GM21515 (cell line): Measurements from ENCODE around the gene RAD23A.
"Not testable (repeated sequence)": the region's sequence is repeated elsewhere in the genome, so short reads cannot be mapped to it uniquely, and the experiment has no call there.

ENCODE experiments used
- ATAC-seq: cut with Tn5 transposase; IDR thresholded peaks from one replicate; pipeline ENCODE4 v1.9.1; 2021; ENCODE audit not compliant: unreplicated experiment

The RAD23A gene

GRCh38 chr19:12954612-12954962 is 8.9 kb downstream of the RAD23A start:
- ATAC-seq: no peak

DNA sequence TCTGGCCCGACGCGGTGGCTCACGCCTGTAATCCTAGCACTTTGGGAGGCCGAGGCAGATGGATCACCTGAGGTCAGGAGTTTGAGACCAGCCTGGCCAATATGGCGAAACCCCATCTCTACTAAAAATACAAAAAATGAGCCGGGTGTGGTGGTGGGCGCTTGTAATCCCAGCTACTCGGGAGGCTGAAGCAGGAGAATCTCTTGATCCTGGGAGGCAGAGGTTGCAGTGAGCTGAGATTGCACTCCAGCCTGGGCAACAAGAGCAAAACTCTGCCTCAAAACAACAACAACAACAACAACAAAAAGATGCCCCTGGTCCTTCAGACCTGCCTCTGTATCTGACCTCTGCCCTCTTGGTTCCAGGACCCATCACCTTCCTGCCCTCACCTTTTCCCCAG is 9.9 kb downstream of the RAD23A start:
- ATAC-seq: not testable (repeated sequence)

- no peak for ATAC-seq
These were observed 10.3 kb downstream of the RAD23A start for GRCh38 chr19:12955996-12956395.

DNA sequence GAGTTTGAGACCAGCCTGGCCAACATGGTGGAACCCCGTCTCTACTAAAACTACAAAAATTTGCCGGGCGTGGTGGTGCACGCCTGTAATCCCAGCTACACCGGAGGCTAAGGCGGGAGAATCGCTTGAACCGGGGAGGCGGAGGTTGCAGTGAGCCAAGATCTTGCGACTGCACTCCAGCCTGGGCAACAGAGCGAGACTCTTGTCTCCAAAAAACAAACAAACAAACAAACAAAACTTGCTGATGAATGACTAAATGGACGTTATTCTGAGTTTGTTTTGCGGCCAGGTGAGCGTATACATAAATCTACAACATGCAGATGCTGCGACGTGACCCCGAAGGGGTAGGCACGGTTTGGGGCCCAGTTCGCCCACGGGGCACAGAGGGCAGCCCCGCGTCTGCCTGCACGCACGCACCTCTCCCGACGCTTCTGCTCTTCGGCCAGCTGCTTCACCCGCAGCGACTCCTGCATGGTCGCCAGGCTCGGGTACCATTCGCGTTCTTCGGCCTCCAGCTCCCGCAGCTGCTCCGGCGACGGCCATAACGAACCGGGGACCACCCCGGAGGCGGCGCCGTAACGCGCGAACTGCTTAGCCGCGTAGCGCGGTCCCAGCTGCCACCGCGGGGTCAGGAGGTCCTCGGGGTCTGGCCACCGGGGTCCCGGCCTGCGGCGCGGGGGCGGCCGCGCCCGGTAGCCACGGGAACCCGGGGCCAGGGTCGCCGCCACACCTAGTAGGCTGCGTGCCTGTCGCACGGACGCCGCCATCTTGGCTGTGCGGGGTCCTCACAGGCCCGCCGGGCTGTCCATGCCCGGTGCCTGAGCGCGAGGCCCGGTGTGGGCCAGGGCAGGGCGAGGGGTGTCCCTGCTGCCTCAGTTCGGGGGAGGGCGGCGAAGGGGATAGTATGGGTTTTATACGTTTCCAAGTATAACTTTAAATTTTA is 11.1 kb downstream of the RAD23A start, which contains the start of gene GADD45GIP1:
GADD45GIP1 (minus strand) TSS at position 778 of the 943 bp plus-strand sequence; CDS start at position 767, 11 bp downstream.
- peak; percentile 58 for ATAC-seq

DNA sequence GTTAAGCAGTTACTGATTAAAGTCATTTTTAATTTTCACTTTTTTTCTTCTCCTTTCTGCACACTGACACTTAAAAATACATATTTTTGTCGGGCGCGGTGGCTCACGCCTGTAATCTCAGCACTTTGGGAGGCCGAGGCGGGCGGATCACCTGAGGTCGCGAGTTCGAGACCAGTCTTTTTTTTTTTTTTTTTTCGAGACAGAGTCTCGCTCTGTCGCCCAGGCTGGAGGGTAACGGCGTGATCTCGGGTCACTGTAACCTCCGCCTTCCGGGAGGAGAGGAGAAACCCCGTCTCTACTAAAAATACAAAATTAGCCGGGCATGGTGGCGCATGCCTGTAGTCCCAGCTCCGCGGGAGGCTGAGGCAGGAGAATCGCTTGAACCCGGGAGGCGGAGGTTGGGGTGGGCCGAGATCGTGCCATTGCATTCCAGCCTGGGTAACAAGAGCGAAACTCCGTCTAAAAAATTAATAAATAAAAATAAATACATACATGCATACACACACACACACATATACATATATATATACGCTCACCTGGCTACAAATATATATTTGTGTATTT is 11.8 kb downstream of the RAD23A start:
- not testable (repeated sequence) for ATAC-seq

- ATAC-seq: no peak
These were observed 13.8 kb downstream of the RAD23A start for GRCh38 chr19:12959481-12959880.

GRCh38 chr19:12965017-12965811 is 19.6 kb downstream of the RAD23A start:
- no peak for ATAC-seq

DNA sequence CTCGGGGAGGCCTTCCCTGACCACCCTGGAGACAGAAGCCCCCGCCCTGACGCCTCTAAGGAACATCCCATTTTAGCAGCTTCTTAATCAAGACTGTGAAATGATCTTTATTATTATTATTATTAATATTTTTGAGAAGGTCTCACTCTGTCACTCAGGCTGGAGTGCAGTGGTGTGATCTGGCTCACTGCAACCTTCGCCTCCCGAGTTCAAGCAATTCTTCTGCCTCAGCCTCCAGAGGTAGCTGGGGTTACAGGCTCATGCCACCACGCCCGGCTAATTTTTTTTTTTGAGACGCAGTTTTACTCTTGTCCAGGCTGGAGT is 20.1 kb downstream of the RAD23A start:
- ATAC-seq: no peak

- ATAC-seq: no peak
These were observed 22.2 kb downstream of the RAD23A start for GRCh38 chr19:12967907-12968306.

GRCh38 chr19:12969292-12969988 is 23.8 kb downstream of the RAD23A start, which contains the start of gene DAND5:
TSS of gene DAND5 (plus strand) at chr19:12969576. CDS start at chr19:12969661, 85 bp downstream.
- ATAC-seq: no peak

DNA sequence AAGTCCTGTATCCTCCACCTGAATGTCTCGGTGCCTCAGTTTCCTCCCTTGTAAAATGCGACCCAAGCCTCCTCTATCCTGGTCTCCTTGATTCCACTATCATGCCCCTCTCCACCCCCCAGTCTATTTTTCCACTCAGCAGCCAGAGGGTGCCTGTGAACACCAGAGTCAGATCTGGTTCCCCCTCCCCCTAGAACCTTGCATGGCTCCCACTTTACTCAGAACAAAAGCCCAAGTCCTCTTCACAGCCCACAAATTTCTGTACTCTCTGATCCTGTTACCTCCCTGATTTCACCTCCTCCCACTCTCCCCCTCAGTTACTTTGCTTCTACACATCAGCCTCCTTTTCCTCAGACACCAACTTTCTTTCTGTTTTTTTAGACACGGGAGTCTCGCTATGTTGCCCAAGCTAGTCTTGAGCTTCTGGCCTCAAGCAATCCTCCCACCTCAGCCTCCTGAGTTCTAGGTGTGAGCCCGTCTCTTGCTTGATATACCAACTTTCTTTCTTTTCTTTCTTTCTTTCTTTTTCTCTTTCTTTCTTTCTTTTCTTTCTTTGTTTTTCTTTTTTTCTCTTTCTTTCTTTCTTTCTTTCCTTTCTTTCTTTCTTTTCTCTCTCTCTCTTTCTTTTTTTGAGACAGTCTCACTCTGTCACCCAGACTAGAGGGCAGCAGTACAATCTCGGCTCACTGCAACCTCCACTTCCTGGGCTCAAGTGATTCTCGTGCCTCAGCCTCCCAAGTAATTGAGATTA is 24.6 kb downstream of the RAD23A start:
- ATAC-seq: no peak

- no peak for ATAC-seq
These were observed 27.6 kb downstream of the RAD23A start for GRCh38 chr19:12973236-12973635.

- no peak for ATAC-seq
These were observed 28.9 kb downstream of the RAD23A start for GRCh38 chr19:12974301-12975220.

- no peak for ATAC-seq
These were observed 29.6 kb downstream of the RAD23A start for GRCh38 chr19:12975221-12975741.

GRCh38 chr19:12976109-12976508 is 30.4 kb downstream of the RAD23A start:
- not testable (repeated sequence) for ATAC-seq

GRCh38 chr19:12979974-12980373 is 34.3 kb downstream of the RAD23A start:
- no peak for ATAC-seq

DNA sequence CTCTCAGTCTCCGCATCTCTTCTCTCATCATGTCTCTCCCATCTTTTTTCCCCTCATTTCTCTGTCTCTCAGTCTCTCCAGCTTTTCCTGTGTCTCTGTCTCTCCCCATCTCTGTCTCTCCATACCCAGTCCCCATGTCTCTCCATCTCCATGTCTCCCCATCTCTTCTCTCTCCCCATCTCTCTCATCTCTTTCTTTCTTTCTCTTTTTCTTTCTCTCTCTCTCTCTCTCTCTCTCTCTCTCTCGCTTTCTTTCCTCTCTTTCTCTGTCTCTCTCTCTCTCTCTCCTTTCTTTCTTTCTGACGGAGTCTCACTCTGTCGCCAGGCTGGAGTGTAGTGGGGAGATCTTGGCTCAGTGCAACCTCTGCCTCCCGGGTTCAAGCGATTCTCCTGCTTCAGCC is 37.0 kb downstream of the RAD23A start:
- no peak for ATAC-seq

GRCh38 chr19:12983091-12983490 is 37.4 kb downstream of the RAD23A start:
- ATAC-seq: no peak
